HepG2 (cell line): Measurements from ENCODE around the gene AKT2. TPM values are rescaled to one million over a fixed set of nuclear protein-coding genes. Genes with fewer than 3 reads are reported as not detected.

Source experiments
- ATF2 ChIP-seq: sonication (generic); formaldehyde crosslinking; IDR thresholded peaks from 2 replicates; pipeline ENCODE4 v1.4.0; 2020; ENCODE audit warnings: missing genetic modification reagents
- ATM ChIP-seq: fragments of 450-650 bp; IDR thresholded peaks from 2 replicates; pipeline ENCODE4 v1.7.1; 2017; ENCODE audit warnings: mild to moderate bottlenecking, borderline replicate concordance
- CBFB ChIP-seq: sonication (generic); formaldehyde crosslinking; IDR thresholded peaks from 2 replicates; pipeline ENCODE4 v1.4.0; 2020; ENCODE audit warnings: missing genetic modification reagents
- DNMT1 ChIP-seq: sonication (generic); formaldehyde crosslinking; IDR thresholded peaks from 2 replicates; pipeline ENCODE4 v1.5.1; 2020; ENCODE audit warnings: mild to moderate bottlenecking, missing genetic modification reagents
- FOXP1 ChIP-seq, 2 experiments: fragments of 450-650 bp in 1 of 2; IDR thresholded peaks; 2 replicates each; pipeline ENCODE4 v1.6.1; 2017 to 2018; ENCODE audit warnings: antibody characterized with exemption in 1 of 2
- SETDB1 ChIP-seq: sonication (generic); formaldehyde crosslinking; IDR thresholded peaks from 2 replicates; pipeline ENCODE4 v1.5.1; 2020; ENCODE audit warnings: missing genetic modification reagents, mild to moderate bottlenecking, borderline replicate concordance
- SRSF1 ChIP-seq: fragments of 200-400 bp; formaldehyde crosslinking; optimal IDR thresholded peaks from 2 replicates; pipeline ENCODE3; 2017; ENCODE audit warnings: mild to moderate bottlenecking, low read depth, low read length, moderate library complexity
- TBX3 ChIP-seq: fragments of 450-650 bp; IDR thresholded peaks from 2 replicates; pipeline ENCODE4 v1.6.1; 2017; ENCODE audit warnings: antibody characterized with exemption, mild to moderate bottlenecking, inconsistent platforms, borderline replicate concordance
- THAP9 ChIP-seq: sonication (generic); formaldehyde crosslinking; IDR thresholded peaks from 2 replicates; pipeline ENCODE4; 2020; ENCODE audit warnings: missing genetic modification reagents, mild to moderate bottlenecking, borderline replicate concordance
- TOE1 ChIP-seq: sonication (generic); formaldehyde crosslinking; IDR thresholded peaks from 2 replicates; pipeline ENCODE4 v1.4.0; 2020; ENCODE audit warnings: mild to moderate bottlenecking, missing genetic modification reagents
- ZNF10 ChIP-seq: sonication (generic); formaldehyde crosslinking; IDR thresholded peaks from 2 replicates; pipeline ENCODE4 v1.4.0; 2020; ENCODE audit warnings: mild to moderate bottlenecking, low read depth, missing genetic modification reagents, borderline replicate concordance
- ZNF24 ChIP-seq: fragments of 450-650 bp; IDR thresholded peaks from 2 replicates; pipeline ENCODE4 v1.6.1; 2017; ENCODE audit warnings: antibody characterized with exemption, mild to moderate bottlenecking
- ZNF276 ChIP-seq: sonication (generic); formaldehyde crosslinking; IDR thresholded peaks from 2 replicates; pipeline ENCODE4 v1.4.0; 2020; ENCODE audit warnings: mild to moderate bottlenecking, low read depth, missing genetic modification reagents
- ZNF280D ChIP-seq: sonication (generic); formaldehyde crosslinking; IDR thresholded peaks from 2 replicates; pipeline ENCODE4 v1.5.1; 2020; ENCODE audit warnings: mild to moderate bottlenecking, missing genetic modification reagents
- ZNF580 ChIP-seq: IDR thresholded peaks from 2 replicates; pipeline ENCODE4 v1.6.1; 2016; ENCODE audit warnings: low read depth, borderline replicate concordance
- ZNF792 ChIP-seq: IDR thresholded peaks from 2 replicates; pipeline ENCODE4 v1.6.1; 2016
- ZSCAN21 ChIP-seq: sonication (generic); formaldehyde crosslinking; IDR thresholded peaks from 2 replicates; pipeline ENCODE4 v1.8.0; 2022; ENCODE audit warnings: mild to moderate bottlenecking, missing genetic modification reagents, moderate library complexity, borderline replicate concordance
- ZSCAN9 ChIP-seq: IDR thresholded peaks from 2 replicates; pipeline ENCODE4 v1.6.1; 2016; ENCODE audit warnings: borderline replicate concordance
- polyA plus RNA-seq, 8 experiments: library from polyadenylated mRNA; depleted of rRNA in 3 of 8; stranded (reverse) in 7 of 8; unstranded in 1 of 8; fragments of >200 nt; fragmentation: Illumina TruSeq in 4 of 8; extraction: Trizol in 4 of 8; gene quantifications; 2 replicates each; pipeline versions ENCODE4 v1.2.1 to v1.2.3, GENCODE V29; 2011 to 2016; ENCODE audit warnings: low read depth in 4 of 8, missing spikeins in 1 of 8, mixed read lengths in 1 of 8; ENCODE audit not compliant: insufficient read depth in 1 of 8
- total RNA-seq, 5 experiments: library from RNA; depleted of rRNA; stranded (reverse); fragments of >200 nt; fragmentation: Illumina TruSeq; extraction: Trizol; gene quantifications; 2 replicates each; pipeline ENCODE4 v1.2.3, GENCODE V29; 2016; ENCODE audit warnings: low read depth in 1 of 5

Gene AKT2
- total and polyA plus RNA-seq, 2 of the 13 experiments (the other 11 are each of a cell fraction or from before 2014, with no cell fraction given) = 82.1 to 173 TPM

GRCh38 chr19:40231544-40232424 lies 53.4 kb downstream of the AKT2 start (continued):
- TF ChIP-seq ZNF10 (CRISPR knock-in tag) = no peak
- TF ChIP-seq THAP9 = peak; percentile 76; the same call in 1 of the 2 replicates
- peak; percentile 67; the same call in 1 of the 2 replicates for TF ChIP-seq ZSCAN21 (CRISPR knock-in tag)
- TF ChIP-seq SETDB1 (CRISPR knock-in tag) = no peak
- TF ChIP-seq FOXP1 (IDR thresholded peaks at IDR 0.05) = no peak
- TF ChIP-seq FOXP1 (CRISPR knock-in tag; IDR thresholded peaks at IDR 0.05) = peak; percentile 34; the same call in 1 of the 2 replicates
- TF ChIP-seq ZNF280D = no peak
- TF ChIP-seq CBFB (CRISPR knock-in tag) = peak; percentile 72
- peak; percentile 80; the same call in 1 of the 2 replicates for TF ChIP-seq ZNF580 (CRISPR knock-in tag)
- no peak for TF ChIP-seq SRSF1
- no peak for TF ChIP-seq ZNF24
- no peak for TF ChIP-seq ATM
- no peak for TF ChIP-seq DNMT1
- peak; percentile 86; the same call in 1 of the 2 replicates for TF ChIP-seq ZNF792 (CRISPR knock-in tag)
- 0 out of 2 replicates have a peak, but pooled peaks have one; percentile 85 for TF ChIP-seq TOE1
- peak; percentile 78; the same call in 1 of the 2 replicates for TF ChIP-seq ATF2 (CRISPR knock-in tag)
- TF ChIP-seq ZNF276 (CRISPR knock-in tag) = no peak; the same call in 1 of the 2 replicates
- TF ChIP-seq ZSCAN9 = peak; percentile 77; the same call in 1 of the 2 replicates
- TF ChIP-seq TBX3 = peak; percentile 9; the same call in 1 of the 2 replicates
